Measurements from ENCODE around the gene FNDC1.

GRCh38 chr6:159201336-159201735 is 32.1 kb downstream of the FNDC1 start:
- TF ChIP-seq CTCF (IDR thresholded peaks at IDR 0.05), result no peak
- no peak for TF ChIP-seq POLR2AphosphoS5 (IDR thresholded peaks at IDR 0.05; ENCODE audit: low read depth, low read length)
- TF ChIP-seq REST (IDR thresholded peaks at IDR 0.05; ENCODE audit: insufficient read depth in 1 of 2, low read depth in 2 of 2, low read length in 1 of 2), result no peak
- TF ChIP-seq SIN3A (IDR thresholded peaks at IDR 0.05; ENCODE audit: borderline replicate concordance, insufficient read depth, low read depth, low read length), result no peak
- no peak for TF ChIP-seq TCF7L2 (IDR thresholded peaks at IDR 0.05; ENCODE audit: low read depth, low read length)
